ENCODE results near the gene SCD. TPM values are rescaled to one million over a fixed set of nuclear protein-coding genes. Genes with fewer than 3 reads are reported as not detected.

SCD gene
- total and polyA plus RNA-seq, 10 of the 15 experiments (the other 5 are each of a cell fraction or from before 2014, with no cell fraction given): 68.7 to 279 (median 99.5) TPM

DNA sequence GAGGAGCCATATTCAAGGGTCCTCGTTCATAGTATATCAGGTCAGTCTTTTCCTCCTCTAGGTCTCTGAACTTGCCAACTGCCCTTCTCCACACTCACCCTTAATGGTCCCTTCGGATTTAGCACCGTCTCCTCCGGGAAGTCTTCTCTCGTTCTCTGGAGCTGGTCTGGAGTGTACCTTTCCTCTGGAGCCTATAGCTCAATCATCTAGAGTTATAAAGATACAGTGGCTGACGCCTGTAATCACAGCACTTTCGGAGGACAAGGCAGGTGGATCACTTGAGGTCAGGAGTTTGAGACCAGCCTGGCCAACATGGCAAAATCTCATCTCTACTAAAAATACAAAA lies 4.4 kb upstream of the SCD start:
- TF ChIP-seq ZNF24 (IDR thresholded peaks at IDR 0.05) (no peak), RBBP5 (conservative IDR thresholded peaks at IDR 0.05) (no peak), IKZF1 (conservative IDR thresholded peaks at IDR 0.05) (no peak), SUZ12 (IDR thresholded peaks at IDR 0.05; ENCODE audit: unreplicated experiment) (no peak), ZNF207 (IDR thresholded peaks at IDR 0.05; ENCODE audit: borderline replicate concordance) (no peak), ZNF384 (IDR thresholded peaks at IDR 0.05; ENCODE audit: borderline replicate concordance, low read depth, low read length) (no peak)
- TF ChIP-seq, protein P1, sequence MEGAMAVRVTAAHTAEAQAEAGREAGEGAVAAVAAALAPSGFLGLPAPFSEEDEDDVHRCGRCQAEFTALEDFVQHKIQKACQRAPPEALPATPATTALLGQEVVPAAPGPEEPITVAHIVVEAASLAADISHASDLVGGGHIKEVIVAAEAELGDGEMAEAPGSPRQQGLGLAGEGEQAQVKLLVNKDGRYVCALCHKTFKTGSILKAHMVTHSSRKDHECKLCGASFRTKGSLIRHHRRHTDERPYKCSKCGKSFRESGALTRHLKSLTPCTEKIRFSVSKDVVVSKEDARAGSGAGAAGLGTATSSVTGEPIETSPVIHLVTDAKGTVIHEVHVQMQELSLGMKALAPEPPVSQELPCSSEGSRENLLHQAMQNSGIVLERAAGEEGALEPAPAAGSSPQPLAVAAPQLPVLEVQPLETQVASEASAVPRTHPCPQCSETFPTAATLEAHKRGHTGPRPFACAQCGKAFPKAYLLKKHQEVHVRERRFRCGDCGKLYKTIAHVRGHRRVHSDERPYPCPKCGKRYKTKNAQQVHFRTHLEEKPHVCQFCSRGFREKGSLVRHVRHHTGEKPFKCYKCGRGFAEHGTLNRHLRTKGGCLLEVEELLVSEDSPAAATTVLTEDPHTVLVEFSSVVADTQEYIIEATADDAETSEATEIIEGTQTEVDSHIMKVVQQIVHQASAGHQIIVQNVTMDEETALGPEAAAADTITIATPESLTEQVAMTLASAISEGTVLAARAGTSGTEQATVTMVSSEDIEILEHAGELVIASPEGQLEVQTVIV (IDR thresholded peaks at IDR 0.05; ENCODE audit: borderline replicate concordance, partially characterized antibody): no peak
- TF ChIP-seq, protein P2, sequence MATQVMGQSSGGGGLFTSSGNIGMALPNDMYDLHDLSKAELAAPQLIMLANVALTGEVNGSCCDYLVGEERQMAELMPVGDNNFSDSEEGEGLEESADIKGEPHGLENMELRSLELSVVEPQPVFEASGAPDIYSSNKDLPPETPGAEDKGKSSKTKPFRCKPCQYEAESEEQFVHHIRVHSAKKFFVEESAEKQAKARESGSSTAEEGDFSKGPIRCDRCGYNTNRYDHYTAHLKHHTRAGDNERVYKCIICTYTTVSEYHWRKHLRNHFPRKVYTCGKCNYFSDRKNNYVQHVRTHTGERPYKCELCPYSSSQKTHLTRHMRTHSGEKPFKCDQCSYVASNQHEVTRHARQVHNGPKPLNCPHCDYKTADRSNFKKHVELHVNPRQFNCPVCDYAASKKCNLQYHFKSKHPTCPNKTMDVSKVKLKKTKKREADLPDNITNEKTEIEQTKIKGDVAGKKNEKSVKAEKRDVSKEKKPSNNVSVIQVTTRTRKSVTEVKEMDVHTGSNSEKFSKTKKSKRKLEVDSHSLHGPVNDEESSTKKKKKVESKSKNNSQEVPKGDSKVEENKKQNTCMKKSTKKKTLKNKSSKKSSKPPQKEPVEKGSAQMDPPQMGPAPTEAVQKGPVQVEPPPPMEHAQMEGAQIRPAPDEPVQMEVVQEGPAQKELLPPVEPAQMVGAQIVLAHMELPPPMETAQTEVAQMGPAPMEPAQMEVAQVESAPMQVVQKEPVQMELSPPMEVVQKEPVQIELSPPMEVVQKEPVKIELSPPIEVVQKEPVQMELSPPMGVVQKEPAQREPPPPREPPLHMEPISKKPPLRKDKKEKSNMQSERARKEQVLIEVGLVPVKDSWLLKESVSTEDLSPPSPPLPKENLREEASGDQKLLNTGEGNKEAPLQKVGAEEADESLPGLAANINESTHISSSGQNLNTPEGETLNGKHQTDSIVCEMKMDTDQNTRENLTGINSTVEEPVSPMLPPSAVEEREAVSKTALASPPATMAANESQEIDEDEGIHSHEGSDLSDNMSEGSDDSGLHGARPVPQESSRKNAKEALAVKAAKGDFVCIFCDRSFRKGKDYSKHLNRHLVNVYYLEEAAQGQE (IDR thresholded peaks at IDR 0.05; ENCODE audit: low read depth, low read length): no peak
- RAD21 ChIA-PET (ENCODE audit: unreplicated experiment): interaction anchor here (1.0 to 18.1 kb wide), 8 partner anchors 9 to 176 kb away, joined by 3 to 214 read pairs (median 4); no protein-coding TSS in a partner anchor
- 76% methylated on average over 7 of the region's 7 CpGs for WGBS (ENCODE audit: insufficient coverage, insufficient replicate concordance, low lambda C conversion rate, missing lambda C conversion rate)
- H3K4me1 ChIP-seq (ENCODE audit: control insufficient read depth, insufficient read depth, low read length): peaks cover 22% of the 10 kb centered on the region
- POLR2A ChIA-PET: interaction anchor here (1.1 kb wide), 1 partner anchor 138 kb away, joined by 3 read pairs; no protein-coding TSS in a partner anchor
- no peak overlapping the region for H3K9ac ChIP-seq (ENCODE audit: control insufficient read depth, insufficient read depth, low read length)
- DNase-seq (ENCODE audit: low read depth, low spot score) (no peak), ATAC-seq (no peak), FAIRE-seq (no peak)
- H2AFZ ChIP-seq (ENCODE audit: control insufficient read depth, low read depth, low read length): no peak overlapping the region
- no peaks in the 10 kb centered on the region for H4K20me1 ChIP-seq (ENCODE audit: control insufficient read depth, insufficient read depth)
- in situ Hi-C loops (cut with MboI): loop anchor here (5.0 kb wide), 2 partner anchors 90 to 165 kb away; no protein-coding TSS in a partner anchor
- H3K4me2 ChIP-seq (ENCODE audit: control insufficient read depth, insufficient read depth): no peak overlapping the region
- peaks cover 16% of the 10 kb centered on the region for H3K79me2 ChIP-seq (ENCODE audit: control insufficient read depth, insufficient read depth, low read length)
- H3K36me3 ChIP-seq (ENCODE audit: control insufficient read depth in 2 of 2, insufficient read depth in 2 of 2, low read length in 1 of 2): no peaks in the 10 kb centered on the region
- H3K9me3 ChIP-seq (replicated peaks; ENCODE audit: control insufficient read depth, insufficient read depth, low read length): no peaks in the 10 kb centered on the region
- intact Hi-C loops (cut with micrococcal nuclease; ENCODE audit: unreplicated experiment): no loop called here
- no peak overlapping the region for H3K27ac ChIP-seq (ENCODE audit: control insufficient read depth, insufficient read depth)
- SMC1A ChIA-PET (ENCODE audit: uncharacterized antibody, unreplicated experiment): interaction anchor here (0.5 to 17.4 kb wide), 10 partner anchors 9 to 166 kb away, joined by 3 to 277 read pairs (median 6); no protein-coding TSS in a partner anchor
- CTCF ChIA-PET: interaction anchor here (0.7 to 14.9 kb wide), 16 partner anchors 8 to 676 kb away, joined by 3 to 312 read pairs (median 4); partner anchors contain the start of gene PKD2L1
- H3K4me3 ChIP-seq: no peak overlapping the region
- H3K27me3 ChIP-seq (replicated peaks in 1 of 2; ENCODE audit: control insufficient read depth in 2 of 2, insufficient read depth in 2 of 2, low read length in 1 of 2): no peaks in the 10 kb centered on the region
- BruUV-seq (replicated peaks): no TSS peak

All from GM12878 (cell line).